Measurements from ENCODE around the gene SIAH3.
"Not testable (repeated sequence)": the region's sequence is repeated elsewhere in the genome, so short reads cannot be mapped to it uniquely, and the experiment has no call there.

SIAH3 gene

DNA sequence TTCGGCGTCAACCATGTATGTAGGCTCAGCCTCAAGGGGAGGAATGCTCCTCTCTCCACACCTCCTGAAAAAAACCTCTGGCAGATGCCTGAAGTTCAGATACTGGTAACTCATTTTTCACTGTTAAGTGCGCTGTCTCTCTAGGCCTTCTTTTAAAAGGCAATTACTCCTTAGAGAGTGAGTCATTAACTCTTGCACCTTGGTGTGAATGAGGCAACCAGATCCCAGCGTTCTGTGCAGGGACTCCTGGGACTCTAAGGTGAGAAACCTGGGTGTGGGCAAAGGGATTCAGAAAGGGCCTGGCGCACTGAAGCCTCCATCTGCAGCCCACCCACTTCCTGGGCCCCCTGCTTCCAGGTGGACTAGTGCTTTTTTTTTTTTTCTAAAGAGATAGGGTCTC, 71.7 kb downstream of the SIAH3 start:
- no peak for DNase-seq

DNA sequence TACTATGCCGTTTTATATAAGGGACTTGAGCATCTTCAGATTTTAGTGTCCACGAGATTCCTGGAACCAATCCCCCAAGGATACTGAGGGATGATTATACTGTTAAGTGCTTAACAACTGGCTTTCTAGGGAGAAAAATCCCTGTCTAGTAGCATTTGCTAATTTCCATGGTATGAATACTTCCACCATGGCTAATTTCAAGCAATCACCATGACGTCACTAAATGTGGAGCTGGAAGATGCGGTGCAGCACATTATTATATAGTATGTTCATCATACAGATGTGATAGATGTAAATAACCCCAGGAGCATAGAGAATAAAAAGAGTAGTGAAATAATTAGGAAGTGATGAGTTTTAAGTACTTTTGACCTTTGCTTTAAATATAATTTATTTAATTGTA, 72.7 kb downstream of the SIAH3 start:
- no peak for DNase-seq

DNA sequence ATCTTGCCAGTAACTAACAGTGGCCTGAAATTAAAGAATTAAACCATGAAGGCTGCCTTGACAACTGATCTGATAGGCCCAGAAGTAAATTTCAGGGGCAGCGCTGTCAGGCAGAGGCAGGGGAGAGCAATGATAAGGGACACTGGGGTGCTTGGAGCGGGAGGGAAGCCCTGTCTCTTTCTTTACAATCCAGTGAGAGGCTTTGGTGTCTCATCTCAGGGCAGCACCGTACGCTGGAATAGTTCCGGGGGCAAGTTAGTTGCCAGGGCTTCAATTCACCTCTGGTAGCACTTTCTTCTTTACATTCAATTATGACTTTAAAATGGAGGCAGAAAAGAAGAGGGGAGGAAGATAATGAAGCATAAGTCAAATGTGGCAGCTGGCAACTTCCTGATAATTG, 74.8 kb downstream of the SIAH3 start:
- DNase-seq = no peak

DNA sequence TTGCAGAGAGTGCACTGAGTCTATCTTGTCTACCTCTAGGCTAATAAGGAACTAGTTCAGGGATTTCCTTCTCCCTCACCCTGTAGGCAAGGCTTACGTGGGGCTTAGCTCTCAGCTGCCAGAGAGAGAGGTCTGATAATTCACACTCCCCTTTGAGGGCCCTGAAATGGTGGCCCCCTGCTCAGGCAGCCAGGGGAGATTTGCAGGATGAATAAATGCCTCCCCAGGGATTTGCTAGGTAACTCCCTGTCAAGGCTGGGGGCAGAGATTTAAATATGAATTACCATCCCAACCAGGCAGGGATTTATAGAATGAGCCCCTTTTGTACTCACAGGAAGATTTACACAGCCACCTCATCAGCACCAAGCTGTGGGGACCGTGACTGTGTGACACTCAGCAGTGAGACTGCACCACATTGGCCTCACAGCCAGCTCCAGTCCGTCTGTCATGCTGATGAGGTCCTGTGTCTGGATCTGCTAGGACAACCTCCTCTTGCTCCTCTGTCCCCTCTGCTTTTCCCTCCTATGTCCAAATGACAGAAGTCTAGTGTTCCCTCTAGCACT, 76.1 kb downstream of the SIAH3 start:
- DNase-seq = no peak

DNA sequence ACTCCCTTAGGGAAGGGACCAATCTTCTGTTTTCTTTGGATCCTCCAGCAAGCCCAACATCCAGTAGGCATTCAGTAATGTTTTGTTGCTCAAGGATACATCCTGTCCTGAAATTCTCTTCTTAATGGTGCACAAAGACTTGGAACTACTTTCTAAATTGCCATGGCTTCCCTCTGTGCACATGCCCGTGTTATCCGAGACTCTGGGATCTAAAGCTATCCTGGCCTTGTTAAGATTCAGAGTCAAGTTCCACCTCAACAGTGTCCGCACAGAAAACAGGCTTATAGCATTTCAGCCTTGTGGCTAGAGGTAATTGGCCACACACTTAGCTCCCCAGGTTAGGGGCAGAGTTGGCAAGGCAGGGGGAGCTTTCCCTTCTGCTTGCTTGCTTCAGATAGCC, 77.6 kb downstream of the SIAH3 start:
- DNase-seq = no peak

DNA sequence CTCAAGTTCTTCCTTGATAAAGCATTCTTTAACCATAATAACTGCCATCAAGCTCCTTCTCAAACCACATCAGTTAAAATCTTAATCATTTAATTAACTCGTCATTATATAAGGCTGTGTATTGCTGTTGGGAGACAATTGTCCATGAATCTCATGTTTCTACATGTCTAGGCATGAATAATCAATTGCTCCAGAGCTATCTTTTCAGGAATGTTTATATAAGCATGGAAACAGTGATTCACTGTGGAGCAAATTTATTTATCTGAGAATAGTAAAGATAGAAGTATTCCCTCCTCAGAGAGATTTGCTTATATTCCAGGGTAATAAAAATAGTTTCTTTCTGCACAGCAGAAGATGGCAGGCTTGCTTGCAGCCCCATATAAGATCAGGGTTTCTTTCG, 78.3 kb downstream of the SIAH3 start:
- DNase-seq = no peak

DNA sequence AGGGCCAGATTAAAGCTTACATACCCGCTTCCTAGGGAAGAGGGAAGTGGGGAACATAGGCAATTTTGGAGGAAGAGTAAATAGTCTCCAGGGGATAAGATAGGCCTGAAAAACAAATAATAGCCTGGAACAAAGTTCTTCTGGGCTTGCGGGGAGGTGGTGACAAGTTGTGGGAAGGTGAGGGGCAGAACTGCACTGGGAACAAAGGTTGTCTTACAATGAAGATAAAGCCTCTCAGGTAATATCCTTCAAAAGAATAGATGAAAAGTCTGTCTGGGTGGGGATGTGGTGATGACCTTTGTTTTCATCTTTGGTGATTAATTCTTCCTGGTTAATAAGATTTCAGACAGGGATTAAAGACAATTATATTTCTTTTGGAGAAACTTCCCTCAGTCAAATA, 80.7 kb downstream of the SIAH3 start:
- no peak for DNase-seq

DNA sequence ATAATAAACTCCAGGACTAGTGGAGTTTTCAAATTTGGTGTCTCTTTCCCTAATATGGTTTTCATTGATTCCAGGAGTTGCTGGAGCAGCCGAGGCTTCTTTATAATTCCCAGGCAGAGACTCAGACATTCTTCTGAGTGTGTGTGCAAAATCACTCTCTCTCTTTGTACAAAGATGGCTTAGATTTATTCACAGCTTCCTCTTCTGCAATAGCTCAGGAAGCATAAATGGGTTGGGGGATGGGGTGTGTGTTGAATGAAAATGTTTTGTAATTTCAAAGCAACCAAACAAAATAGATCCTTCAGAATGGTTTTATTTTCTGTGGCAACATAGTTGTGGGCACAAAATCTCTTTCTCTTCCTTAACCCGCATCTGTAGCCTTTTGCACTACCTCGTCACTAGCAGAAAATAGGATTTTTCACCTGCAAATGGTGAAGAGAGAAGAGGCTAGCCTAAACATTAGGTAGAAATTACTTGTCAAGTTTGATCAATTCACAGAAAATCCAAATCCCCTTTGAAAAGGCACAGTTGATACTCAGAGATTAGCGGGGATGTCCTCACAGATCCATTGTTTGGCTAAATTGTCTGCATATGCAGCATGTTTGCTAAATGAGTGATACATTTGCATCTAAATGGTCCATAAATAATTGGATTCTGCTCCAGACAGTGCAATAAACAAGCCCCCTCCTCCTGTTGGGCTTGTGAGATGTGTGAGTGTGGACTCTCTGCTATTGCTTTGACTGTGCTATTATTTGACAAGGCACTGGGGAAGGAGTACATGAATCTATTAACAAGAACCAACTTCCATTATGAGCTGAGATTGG, 82.7 kb downstream of the SIAH3 start:
- DNase-seq = no peak

DNA sequence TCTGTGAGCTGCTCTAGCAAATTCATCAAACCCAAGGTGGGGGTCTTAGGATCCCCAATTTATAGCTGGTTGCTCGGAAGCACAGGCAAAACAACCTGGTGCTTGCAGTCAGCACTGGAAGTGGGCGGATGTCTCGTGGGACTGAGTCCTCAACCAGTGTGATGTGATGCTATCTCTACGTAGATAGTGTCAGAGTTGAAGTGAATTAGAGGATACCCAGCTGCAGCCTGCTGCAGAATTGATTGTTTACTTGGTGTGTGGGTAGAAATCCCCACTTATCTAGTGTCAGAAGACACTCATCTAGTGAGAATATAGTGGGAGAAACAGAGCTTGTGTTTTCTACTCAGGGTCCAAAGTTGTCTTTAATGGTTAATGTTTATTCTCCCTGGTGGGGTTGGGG, 86.1 kb downstream of the SIAH3 start:
- no peak for DNase-seq

DNA sequence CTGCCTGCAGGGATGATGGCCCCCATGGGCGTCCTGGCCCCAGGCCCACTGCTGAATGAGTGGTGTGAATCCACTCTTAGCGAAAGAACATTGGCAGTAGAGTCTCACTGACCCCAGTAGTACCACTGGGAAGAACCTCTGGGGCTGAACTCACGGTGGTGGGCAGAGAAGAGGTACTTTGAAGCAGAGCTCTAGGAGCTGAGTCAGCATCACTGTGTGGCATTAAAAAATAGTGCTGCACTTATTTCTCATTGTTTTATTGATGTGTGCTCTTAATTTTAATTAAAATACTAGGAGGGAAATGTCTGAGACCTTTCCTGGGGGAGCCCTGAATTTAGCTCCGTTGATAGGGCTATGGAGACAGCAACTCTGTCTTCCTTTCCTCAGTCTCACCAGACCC, 88.1 kb downstream of the SIAH3 start:
- no peak for DNase-seq

DNA sequence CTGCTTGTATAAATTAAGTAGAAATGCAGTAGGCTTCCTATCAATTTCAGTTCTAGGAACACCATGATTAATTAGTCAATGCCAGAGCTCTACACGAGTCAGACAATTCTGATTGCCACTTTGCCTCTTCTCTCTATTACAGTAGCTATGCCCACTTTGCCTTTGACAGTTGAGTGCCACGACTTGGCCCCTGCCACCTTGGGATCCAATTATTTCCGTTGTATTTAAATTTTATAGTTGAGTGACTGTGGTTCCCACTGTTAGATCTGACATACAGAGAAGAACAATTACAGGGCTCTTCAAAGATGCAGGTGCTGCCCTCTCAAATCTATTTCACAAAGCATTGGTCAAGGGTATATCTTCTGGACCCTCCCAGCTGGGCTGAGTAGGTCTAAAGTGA, 94.0 kb downstream of the SIAH3 start:
- DNase-seq = not testable (repeated sequence)

DNA sequence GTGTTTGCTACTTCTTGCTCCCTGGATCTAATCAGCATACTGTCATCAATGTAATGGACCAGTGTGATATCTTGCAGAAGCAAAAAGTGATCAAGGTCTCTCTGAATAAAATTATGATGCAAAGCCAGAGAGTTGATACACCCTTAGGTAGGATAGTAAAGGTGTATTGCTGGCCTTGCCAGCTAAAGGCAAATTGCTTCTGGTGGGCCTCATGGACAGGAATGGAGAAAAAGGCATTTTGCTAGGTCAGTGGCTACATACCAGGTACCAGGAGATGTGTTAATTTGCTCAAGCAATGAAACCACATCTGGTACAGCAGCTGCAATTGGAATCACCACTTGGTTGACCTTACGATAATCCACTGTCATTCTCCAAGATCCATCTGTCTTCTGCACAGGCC, 95.1 kb downstream of the SIAH3 start:
- not testable (repeated sequence) for DNase-seq

DNA sequence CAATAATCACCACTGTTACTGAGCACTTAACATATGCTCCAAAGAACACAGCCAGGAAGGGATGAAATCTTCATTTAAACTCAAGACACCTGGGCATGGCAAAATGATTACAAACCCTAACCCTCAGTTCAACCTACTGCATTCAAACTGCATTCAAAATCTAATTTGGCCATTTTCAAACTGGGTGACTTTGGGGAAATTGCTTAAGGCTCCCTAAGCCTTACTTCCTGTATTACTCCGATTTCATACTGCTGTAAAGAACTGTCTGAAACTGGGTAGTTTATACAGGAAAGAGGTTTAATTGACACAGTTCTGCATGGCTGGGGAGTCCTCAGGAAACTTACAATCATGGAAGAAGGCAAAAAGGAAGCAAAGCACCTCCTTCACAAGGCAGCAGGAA, 99.0 kb downstream of the SIAH3 start:
- DNase-seq = no peak

DNA sequence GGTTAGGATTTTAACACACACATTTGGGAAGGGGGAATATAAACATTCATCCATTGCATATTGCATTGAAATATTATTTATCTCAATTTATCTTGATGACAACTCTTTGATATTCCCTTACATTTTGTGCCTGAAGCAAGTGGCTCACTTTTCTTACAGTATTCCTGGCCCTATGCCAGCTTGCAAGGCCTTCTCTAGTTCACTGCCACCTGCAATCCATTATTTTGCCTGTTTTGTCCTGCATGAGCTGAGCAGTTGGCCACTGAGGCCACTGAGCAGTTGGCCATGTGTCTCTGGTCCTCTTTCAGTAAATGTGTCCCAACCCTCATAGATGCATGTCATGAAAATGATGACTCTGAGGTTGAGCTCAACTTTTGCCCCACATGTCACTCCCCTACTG, 99.7 kb downstream of the SIAH3 start:
- DNase-seq = no peak

DNA sequence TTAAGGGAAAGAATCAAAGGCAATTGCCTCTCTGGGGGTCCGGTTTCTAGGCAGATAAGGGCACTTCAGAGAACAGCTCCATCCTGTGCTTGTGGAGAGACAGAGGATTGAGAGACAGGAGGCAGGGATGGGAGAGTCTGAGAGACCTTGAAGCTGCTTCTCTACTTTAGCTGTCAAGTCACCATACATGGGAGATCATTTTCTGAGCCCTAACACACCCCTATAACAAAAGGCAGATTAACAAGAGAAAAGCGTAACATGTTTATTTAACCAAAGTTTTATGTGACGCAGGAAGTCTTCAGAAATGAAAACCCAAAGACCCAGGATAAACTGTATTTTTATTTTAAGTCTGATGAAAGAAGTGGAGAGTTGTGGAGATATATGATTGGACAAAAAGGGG, 101.0 kb downstream of the SIAH3 start:
- DNase-seq = no peak

DNA sequence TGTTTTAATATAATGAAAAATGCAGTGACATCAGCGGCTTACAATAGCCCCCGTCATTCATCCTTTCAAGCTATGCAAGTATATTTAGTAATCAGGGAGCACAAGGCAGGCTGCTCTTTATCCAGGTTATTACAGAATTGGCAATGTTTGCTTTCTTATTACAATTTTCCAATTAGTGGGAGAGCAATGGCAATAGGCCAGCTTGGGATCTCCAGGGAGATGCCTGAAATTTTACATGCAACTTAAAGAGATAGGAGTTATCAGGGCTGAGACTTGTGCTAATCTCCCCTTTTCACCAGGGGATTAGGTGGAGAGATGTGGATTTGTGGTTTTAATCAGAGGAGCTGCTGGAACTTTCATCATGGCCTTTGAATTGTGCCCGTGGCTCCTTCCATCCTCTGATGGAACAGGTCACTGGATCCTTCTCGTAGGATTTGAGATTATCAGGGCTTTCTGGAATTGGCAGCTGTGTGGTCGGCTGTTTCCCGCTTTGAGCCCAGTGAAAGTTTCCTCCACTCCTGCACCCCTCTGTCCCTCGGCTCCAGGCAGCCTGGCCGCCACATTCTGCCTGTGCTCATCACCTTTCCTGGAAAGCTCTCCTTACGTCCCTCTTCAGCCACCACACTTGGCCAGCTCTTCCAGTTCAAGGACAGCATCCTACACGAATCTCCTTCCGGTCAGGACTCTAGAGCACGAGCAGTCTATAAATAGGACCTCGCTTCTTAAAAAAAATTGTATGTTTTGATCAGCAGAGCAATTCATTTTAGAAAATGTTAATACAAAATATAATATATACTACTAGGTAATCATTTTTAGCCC, 102.4 kb downstream of the SIAH3 start:
- no peak for DNase-seq

DNA sequence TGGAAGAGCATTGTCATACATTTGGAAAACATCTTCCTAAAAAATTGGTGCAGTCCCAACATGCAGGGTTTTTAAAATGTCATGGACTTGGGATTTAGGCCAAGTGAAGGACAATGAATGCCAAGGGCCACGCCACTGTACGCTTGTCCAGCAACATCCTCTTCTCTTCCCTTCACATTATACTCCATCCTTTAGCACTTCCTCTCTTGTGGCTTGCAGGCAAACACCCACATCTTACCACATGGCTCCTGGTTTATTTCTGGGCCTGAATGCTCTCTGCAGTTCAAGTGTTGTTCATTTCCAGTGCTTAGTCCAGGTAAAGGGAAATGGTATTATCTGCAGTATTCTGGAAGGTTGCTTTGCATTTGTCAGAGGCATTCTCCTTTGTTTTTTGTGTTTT, 104.5 kb downstream of the SIAH3 start:
- no peak for DNase-seq

DNA sequence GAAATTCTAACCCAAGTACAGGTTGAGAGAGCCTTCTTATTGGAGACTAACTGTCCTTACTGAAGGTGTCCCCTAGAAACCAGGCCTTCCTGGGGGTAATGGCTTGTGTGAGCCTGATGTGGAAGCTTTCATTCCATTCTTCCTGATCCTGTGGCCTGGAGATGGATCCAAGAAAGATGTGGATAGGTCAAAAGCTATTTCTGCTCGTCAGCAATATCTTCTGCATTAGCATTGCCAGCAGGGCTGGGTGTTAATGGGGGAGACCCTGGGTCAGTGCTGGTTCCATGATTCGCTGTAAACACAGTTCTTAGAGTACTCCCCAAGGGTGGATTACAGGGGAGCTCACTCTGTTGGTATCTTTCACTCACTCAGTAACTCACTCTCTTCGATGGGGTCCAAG, 106.6 kb downstream of the SIAH3 start:
- no peak for DNase-seq

DNA sequence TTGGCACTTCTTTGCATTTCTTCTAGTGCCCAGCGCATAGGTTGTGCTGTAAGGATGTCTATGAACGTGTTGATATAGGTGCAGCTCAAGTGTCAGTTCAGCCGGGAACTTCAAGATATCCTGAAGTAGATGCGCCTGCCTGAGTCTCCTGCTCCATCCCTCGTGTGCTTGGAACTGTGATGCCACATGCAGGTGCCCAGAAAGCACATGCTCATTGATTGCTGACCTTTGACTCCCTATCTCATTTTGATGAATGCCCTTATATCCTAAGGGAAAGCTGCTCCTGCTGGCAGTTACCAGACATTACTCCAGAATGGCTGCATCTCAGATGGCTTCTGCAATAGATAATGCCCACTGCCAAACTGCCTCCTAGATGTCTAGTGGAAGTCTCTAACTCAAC, 108.6 kb downstream of the SIAH3 start:
- DNase-seq = no peak

DNA sequence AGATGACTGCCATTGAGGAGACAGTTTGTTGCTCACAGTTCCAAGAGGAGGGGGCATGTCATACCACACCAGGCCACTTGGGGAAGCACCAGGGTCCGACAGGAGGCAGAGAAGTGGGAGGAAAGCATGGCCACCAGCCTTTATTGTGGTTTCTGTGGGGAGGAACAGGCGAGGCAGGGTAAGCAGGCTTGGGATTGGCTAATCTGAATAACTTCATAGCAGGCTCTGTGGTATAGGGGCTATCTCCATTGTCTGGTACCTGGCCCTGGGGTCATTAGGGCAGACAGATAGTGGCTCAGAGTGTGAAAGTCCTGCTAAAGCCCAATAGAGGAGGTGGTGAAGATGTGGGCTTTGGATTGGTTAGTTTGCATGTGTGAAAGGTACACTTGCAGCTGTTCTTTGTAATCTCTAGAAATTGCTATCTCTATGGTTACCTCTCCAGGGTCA, 114.0 kb downstream of the SIAH3 start:
- no peak for DNase-seq

DNA sequence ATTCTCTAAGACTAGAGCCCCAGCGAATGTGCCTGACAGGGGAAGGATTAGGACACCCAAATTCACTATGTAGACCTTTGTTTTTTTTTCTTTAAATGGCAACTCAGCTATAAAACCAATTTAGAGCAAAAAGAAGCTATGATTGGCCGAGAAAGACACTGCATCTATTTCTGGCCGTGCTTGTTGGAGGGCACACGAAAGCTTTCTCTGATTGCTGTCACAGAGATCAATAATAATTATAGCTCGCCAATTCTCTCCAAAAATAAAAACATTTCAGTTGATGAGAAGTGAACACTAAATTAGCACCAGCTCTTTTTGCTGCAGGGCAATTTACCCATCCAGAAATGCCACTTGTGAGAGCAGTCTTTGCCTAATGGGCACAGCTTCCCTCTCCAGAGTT, 118.2 kb downstream of the SIAH3 start:
- no peak for DNase-seq

DNA sequence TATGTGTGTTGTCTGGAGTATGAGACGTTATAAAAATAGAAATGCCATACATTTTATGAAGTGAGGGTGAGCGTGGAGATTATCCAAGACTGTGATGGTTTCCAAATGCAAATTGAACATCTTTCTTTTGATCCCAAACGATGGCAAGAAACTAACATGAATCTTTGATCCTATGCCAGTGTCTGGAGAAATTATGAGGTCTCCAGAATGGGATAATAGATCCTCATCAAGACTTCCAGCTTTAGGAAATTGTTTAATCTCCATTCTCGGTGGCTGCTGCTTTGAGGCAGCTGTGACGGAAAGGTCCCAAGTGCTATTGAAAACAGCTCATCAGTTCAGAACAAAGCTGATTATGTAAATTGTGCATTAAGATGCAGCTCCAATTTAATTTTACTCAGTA, 118.6 kb downstream of the SIAH3 start:
- DNase-seq = no peak

DNA sequence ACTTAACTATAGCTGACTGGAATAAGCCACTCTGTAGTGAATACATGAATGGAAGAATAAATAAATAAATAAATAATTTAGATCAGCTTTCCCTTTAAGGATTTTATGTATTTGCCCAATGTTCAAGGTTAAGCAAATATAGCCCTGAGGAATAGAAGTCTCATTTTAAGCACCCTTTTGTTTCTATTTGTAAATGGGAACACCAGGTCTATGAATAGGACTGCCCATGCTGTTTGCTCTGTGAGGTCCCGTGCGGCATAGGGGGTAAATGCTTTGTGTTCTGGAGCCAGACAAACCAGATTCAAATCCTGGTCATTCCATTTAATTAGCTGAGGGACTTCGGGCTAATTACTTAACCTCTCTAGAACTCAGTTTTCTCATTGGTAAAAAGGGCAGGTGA, 120.1 kb downstream of the SIAH3 start:
- no peak for DNase-seq

DNA sequence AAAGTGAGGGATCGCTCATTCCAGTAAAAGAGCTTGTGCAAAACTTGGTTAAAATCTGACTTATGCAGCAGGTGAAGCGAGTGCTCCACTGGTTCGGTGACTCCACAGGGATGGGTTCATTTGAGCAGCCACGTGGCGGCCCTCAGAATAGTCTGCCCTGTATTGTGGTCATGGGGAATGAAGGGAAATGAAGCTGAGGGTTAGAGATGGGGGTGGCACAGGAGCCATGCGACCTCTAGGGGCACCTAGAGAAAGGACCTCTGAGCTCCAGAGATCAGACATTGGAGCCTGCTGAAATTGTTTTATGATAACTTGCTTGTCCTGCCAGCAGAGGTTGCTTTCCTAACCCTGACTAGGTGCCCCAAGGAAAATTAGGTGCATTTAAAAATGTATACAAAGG, 122.8 kb downstream of the SIAH3 start:
- DNase-seq = no peak
